Nephron progenitor cell (in vitro differentiated cells): Measurements from ENCODE around the gene ALDH1L2.
A peak's percentile ranks its signal among the peaks of the same experiment; 100 is the strongest.

Source experiments
- DNase-seq: peaks from one replicate; pipeline ENCODE4 v3.0.0; 2021
- H3K27ac Mint-ChIP-seq: 2 replicates; pipeline ENCODE4 v1.8.0; 2021; ENCODE audit warnings: mild to moderate bottlenecking, moderate library complexity, mixed read lengths
- H3K27me3 Mint-ChIP-seq: 2 replicates; pipeline ENCODE4 v1.8.0; 2021; ENCODE audit warnings: mild to moderate bottlenecking, low read depth, mixed read lengths; ENCODE audit not compliant: poor library complexity
- H3K36me3 Mint-ChIP-seq: 2 replicates; pipeline ENCODE4 v1.8.0; 2021; ENCODE audit warnings: low read depth, mixed read lengths
- H3K4me1 Mint-ChIP-seq: 2 replicates; pipeline ENCODE4 v1.8.0; 2021; ENCODE audit warnings: mixed read lengths
- H3K4me3 Mint-ChIP-seq: 2 replicates; pipeline ENCODE4 v1.8.0; 2021; ENCODE audit warnings: mild to moderate bottlenecking, moderate library complexity, mixed read lengths
- H3K9me3 Mint-ChIP-seq: 2 replicates; pipeline ENCODE4 v1.8.0; 2021; ENCODE audit warnings: mild to moderate bottlenecking, moderate library complexity, mixed read lengths
- TF ChIP-seq, protein P1 (sequence below): fragments of 200-600 bp; sonication (generic); IDR thresholded peaks from 2 replicates; pipeline ENCODE4 v1.5.0; 2021; ENCODE audit warnings: antibody characterized with exemption

The ALDH1L2 gene

GRCh38 chr12:105084251-105085250 is at the start of gene ALDH1L2:
TSS of gene ALDH1L2 (minus strand) at chr12:105084458. CDS start at chr12:105084436, 22 bp downstream.
- peaks cover 8% of the 10 kb centered on the region for H3K36me3 Mint-ChIP-seq
- H3K9me3 Mint-ChIP-seq: peaks cover 15% of the 10 kb centered on the region

DNA sequence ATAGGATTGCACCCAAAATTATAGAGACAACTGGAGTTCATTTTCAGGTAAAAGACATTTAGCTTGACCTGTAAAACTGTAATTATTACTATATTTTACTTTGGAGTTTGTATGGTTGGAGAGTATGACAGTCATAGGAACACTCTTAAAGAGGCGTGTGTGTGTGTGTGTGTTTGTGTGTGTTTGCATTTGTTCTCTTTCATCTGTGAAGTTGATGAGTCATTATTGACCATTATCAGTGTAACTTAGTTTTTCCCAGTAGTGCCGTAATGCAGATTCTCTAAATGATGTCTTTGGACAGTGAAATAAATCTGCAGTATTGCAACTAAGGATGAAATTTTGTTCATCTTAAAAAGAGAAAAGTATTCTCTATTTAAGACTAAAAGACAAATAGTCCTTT is 36.3 kb upstream of the ALDH1L2 start:
- Mint-ChIP-seq H3K9me3 (no peaks in the 10 kb centered on the region), H3K4me3 (no peak overlapping the region), H3K27me3 (no peaks in the 10 kb centered on the region), H3K36me3 (peaks cover 72% of the 10 kb centered on the region), H3K27ac (no peak overlapping the region), H3K4me1 (no peaks in the 10 kb centered on the region)
- TF ChIP-seq, protein P1, sequence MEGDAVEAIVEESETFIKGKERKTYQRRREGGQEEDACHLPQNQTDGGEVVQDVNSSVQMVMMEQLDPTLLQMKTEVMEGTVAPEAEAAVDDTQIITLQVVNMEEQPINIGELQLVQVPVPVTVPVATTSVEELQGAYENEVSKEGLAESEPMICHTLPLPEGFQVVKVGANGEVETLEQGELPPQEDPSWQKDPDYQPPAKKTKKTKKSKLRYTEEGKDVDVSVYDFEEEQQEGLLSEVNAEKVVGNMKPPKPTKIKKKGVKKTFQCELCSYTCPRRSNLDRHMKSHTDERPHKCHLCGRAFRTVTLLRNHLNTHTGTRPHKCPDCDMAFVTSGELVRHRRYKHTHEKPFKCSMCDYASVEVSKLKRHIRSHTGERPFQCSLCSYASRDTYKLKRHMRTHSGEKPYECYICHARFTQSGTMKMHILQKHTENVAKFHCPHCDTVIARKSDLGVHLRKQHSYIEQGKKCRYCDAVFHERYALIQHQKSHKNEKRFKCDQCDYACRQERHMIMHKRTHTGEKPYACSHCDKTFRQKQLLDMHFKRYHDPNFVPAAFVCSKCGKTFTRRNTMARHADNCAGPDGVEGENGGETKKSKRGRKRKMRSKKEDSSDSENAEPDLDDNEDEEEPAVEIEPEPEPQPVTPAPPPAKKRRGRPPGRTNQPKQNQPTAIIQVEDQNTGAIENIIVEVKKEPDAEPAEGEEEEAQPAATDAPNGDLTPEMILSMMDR: no peak
- DNase-seq: no peak

More at GRCh38 chr12:105084251-105085250, at the start of gene ALDH1L2:
- Mint-ChIP-seq H3K27me3 (peaks cover 13% of the 10 kb centered on the region), H3K27ac (no peak within 1 kb of the TSS), H3K4me1 (peaks cover 13% of the 10 kb centered on the region), H3K4me3 (peak within 1 kb of the TSS; percentile 87)
- peak; percentile 83 for DNase-seq
- TF ChIP-seq, protein P1: no peak

- DNase-seq: no peak
- no peak overlapping the region for H3K4me3 Mint-ChIP-seq
- no peak overlapping the region for H3K27ac Mint-ChIP-seq
- peaks cover 2% of the 10 kb centered on the region for H3K9me3 Mint-ChIP-seq
- H3K4me1 Mint-ChIP-seq: peaks cover 3% of the 10 kb centered on the region
- H3K36me3 Mint-ChIP-seq: peaks cover 82% of the 10 kb centered on the region
- no peaks in the 10 kb centered on the region for H3K27me3 Mint-ChIP-seq
- TF ChIP-seq, protein P1: no peak
Measured at GRCh38 chr12:105116969-105117368, 32.7 kb upstream of the ALDH1L2 start.

GRCh38 chr12:105113094-105113493 is 28.8 kb upstream of the ALDH1L2 start:
- H3K27ac Mint-ChIP-seq: no peak overlapping the region

GRCh38 chr12:105110851-105111250 is 26.6 kb upstream of the ALDH1L2 start:
- TF ChIP-seq, protein P1: no peak
- Mint-ChIP-seq H3K36me3 (peaks cover 37% of the 10 kb centered on the region), H3K27ac (no peak overlapping the region), H3K4me3 (no peak overlapping the region), H3K4me1 (peaks cover 42% of the 10 kb centered on the region), H3K27me3 (peaks cover 6% of the 10 kb centered on the region), H3K9me3 (peaks cover 5% of the 10 kb centered on the region)
- no peak for DNase-seq

More at GRCh38 chr12:105113094-105113493, 28.8 kb upstream of the ALDH1L2 start:
- Mint-ChIP-seq H3K9me3 (peaks cover 5% of the 10 kb centered on the region), H3K36me3 (peaks cover 54% of the 10 kb centered on the region), H3K27me3 (no peaks in the 10 kb centered on the region), H3K4me1 (peaks cover 30% of the 10 kb centered on the region), H3K4me3 (no peak overlapping the region)
- TF ChIP-seq, protein P1: no peak
- no peak for DNase-seq
